ENCODE measurements around the gene PRR13. TPM values are rescaled to one million over a fixed set of nuclear protein-coding genes. Genes with fewer than 3 reads are reported as not detected.

The PRR13 gene
- total and polyA plus RNA-seq, 2 experiments from 2014 or later: 42.9 to 169 TPM

- Histone ChIP-seq H3K27me3 (no peaks in the 10 kb centered on the region), H3K36me3 (peaks cover 50% of the 10 kb centered on the region), H3K4me1 (ENCODE audit: low read depth) (no peaks in the 10 kb centered on the region), H3K27ac (peak overlapping the region; percentile 73), H3K9me3 (ENCODE audit: low read depth) (no peaks in the 10 kb centered on the region), H3K4me3 (no peak overlapping the region)
- TF ChIP-seq CTCF (IDR thresholded peaks at IDR 0.05; ENCODE audit: low read depth, low read length): no peak
- DNase-seq (ENCODE audit: low read depth in 1 of 2, low spot score in 1 of 2): no peak
Observed at GRCh38 chr12:53482626-53483168, 41.2 kb downstream of the PRR13 start.

- Histone ChIP-seq H3K27me3 (no peaks in the 10 kb centered on the region), H3K4me3 (no peak overlapping the region), H3K9me3 (ENCODE audit: low read depth) (no peaks in the 10 kb centered on the region), H3K4me1 (ENCODE audit: low read depth) (no peaks in the 10 kb centered on the region), H3K27ac (peak overlapping the region; percentile 73), H3K36me3 (peaks cover 44% of the 10 kb centered on the region)
- TF ChIP-seq CTCF (IDR thresholded peaks at IDR 0.05; ENCODE audit: low read depth, low read length): no peak
- DNase-seq (ENCODE audit: low read depth in 1 of 2, low spot score in 1 of 2): no peak
Observed at GRCh38 chr12:53483225-53483978, 41.9 kb downstream of the PRR13 start.

GRCh38 chr12:53483979-53484377 lies 42.4 kb downstream of the PRR13 start:
- Histone ChIP-seq H3K36me3 (peaks cover 38% of the 10 kb centered on the region), H3K27ac (peak overlapping the region; percentile 73), H3K4me3 (no peak overlapping the region), H3K9me3 (ENCODE audit: low read depth) (no peaks in the 10 kb centered on the region), H3K4me1 (ENCODE audit: low read depth) (no peaks in the 10 kb centered on the region), H3K27me3 (no peaks in the 10 kb centered on the region)
- no peak for TF ChIP-seq CTCF (IDR thresholded peaks at IDR 0.05; ENCODE audit: low read depth, low read length)
- no peak for DNase-seq (ENCODE audit: low read depth in 1 of 2, low spot score in 1 of 2)

GRCh38 chr12:53484686-53485575 lies 43.4 kb downstream of the PRR13 start:
- no peaks in the 10 kb centered on the region for H3K27me3 ChIP-seq
- H3K9me3 ChIP-seq (ENCODE audit: low read depth): no peaks in the 10 kb centered on the region
- peaks cover 30% of the 10 kb centered on the region for H3K36me3 ChIP-seq
- TF ChIP-seq CTCF (IDR thresholded peaks at IDR 0.05; ENCODE audit: low read depth, low read length): no peak
- H3K4me3 ChIP-seq: no peak overlapping the region
- H3K4me1 ChIP-seq (ENCODE audit: low read depth): no peaks in the 10 kb centered on the region
- no peak for DNase-seq (ENCODE audit: low read depth in 1 of 2, low spot score in 1 of 2)
- peak overlapping the region; percentile 73 for H3K27ac ChIP-seq

- no peaks in the 10 kb centered on the region for H3K4me1 ChIP-seq (ENCODE audit: low read depth)
- DNase-seq (ENCODE audit: low read depth in 1 of 2, low spot score in 1 of 2): no peak
- H3K36me3 ChIP-seq: peaks cover 19% of the 10 kb centered on the region
- no peaks in the 10 kb centered on the region for H3K27me3 ChIP-seq
- H3K27ac ChIP-seq: no peak overlapping the region
- no peaks in the 10 kb centered on the region for H3K9me3 ChIP-seq (ENCODE audit: low read depth)
- TF ChIP-seq CTCF (IDR thresholded peaks at IDR 0.05; ENCODE audit: low read depth, low read length): no peak
- no peak overlapping the region for H3K4me3 ChIP-seq
Observed at GRCh38 chr12:53485955-53486735, 44.6 kb downstream of the PRR13 start.

Data from cardiac muscle cell (in vitro differentiated cells and primary cell).